ENCODE measurements around the gene IL20. TPM values are rescaled to one million over a fixed set of nuclear protein-coding genes. Genes with fewer than 3 reads are reported as not detected.

IL20 gene
- total RNA-seq, 1 experiment from 2014 or later: not detected

DNA sequence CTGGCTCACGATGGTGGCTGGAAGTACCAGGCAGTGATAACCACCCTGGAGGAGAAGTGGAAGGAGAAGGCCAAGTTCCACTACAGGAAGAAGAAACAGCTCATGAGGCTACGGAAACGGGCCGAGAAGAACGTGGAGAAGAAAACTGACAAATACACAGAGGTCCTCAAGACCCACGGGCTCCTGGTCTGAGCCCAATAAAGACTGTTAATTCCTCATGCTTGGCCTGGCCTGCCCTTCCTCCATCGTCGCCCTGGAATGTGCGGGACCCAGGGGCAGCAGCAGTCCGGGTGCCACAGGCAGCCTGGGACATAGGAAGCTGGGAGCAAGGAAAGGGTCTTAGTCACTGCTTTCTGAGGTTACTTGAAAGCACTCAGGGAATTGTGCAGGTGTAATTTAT lies 42.6 kb downstream of the IL20 start:
- in situ Hi-C loops (cut with HindIII; ENCODE audit: low pct_unique_long_range_greater_than_20kb, low sequenced_read_pairs): no loop called here
- Histone ChIP-seq H3K27me3 (ENCODE audit: control insufficient read depth, insufficient read depth, low read length) (peaks cover 20% of the 10 kb centered on the region), H3K36me3 (ENCODE audit: control insufficient read depth, insufficient read depth, low read length) (no peaks in the 10 kb centered on the region), H3K4me3 (ENCODE audit: low read depth in 2 of 2, low read length in 2 of 2) (no peak overlapping the region), H3K9me3 (ENCODE audit: control insufficient read depth, insufficient read depth, low read depth, low read length) (no peaks in the 10 kb centered on the region), H3K27ac (ENCODE audit: low read length) (no peak overlapping the region), H3K4me1 (ENCODE audit: control insufficient read depth, insufficient read depth, low read length) (no peaks in the 10 kb centered on the region)
- no TSS peak for BruUV-seq (replicated peaks)
- ChIA-PET CTCF (no interaction called here), POLR2A (no interaction called here)
- TF ChIP-seq, protein P1, sequence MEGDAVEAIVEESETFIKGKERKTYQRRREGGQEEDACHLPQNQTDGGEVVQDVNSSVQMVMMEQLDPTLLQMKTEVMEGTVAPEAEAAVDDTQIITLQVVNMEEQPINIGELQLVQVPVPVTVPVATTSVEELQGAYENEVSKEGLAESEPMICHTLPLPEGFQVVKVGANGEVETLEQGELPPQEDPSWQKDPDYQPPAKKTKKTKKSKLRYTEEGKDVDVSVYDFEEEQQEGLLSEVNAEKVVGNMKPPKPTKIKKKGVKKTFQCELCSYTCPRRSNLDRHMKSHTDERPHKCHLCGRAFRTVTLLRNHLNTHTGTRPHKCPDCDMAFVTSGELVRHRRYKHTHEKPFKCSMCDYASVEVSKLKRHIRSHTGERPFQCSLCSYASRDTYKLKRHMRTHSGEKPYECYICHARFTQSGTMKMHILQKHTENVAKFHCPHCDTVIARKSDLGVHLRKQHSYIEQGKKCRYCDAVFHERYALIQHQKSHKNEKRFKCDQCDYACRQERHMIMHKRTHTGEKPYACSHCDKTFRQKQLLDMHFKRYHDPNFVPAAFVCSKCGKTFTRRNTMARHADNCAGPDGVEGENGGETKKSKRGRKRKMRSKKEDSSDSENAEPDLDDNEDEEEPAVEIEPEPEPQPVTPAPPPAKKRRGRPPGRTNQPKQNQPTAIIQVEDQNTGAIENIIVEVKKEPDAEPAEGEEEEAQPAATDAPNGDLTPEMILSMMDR (IDR thresholded peaks at IDR 0.05): no peak
- TF ChIP-seq TCF7L2 (IDR thresholded peaks at IDR 0.05; ENCODE audit: low read depth, low read length) (no peak), SIN3A (IDR thresholded peaks at IDR 0.05; ENCODE audit: borderline replicate concordance, insufficient read depth, low read depth, low read length) (no peak), POLR2AphosphoS5 (IDR thresholded peaks at IDR 0.05; ENCODE audit: low read depth, low read length) (no peak), REST (IDR thresholded peaks at IDR 0.05; ENCODE audit: insufficient read depth in 1 of 2, low read depth in 2 of 2, low read length in 1 of 2) (no peak)
- ATAC-seq (no peak), DNase-seq (ENCODE audit: low read depth, low spot score) (no peak)
- intact Hi-C loops (cut with micrococcal nuclease; ENCODE audit: unreplicated experiment): no loop called here

DNA sequence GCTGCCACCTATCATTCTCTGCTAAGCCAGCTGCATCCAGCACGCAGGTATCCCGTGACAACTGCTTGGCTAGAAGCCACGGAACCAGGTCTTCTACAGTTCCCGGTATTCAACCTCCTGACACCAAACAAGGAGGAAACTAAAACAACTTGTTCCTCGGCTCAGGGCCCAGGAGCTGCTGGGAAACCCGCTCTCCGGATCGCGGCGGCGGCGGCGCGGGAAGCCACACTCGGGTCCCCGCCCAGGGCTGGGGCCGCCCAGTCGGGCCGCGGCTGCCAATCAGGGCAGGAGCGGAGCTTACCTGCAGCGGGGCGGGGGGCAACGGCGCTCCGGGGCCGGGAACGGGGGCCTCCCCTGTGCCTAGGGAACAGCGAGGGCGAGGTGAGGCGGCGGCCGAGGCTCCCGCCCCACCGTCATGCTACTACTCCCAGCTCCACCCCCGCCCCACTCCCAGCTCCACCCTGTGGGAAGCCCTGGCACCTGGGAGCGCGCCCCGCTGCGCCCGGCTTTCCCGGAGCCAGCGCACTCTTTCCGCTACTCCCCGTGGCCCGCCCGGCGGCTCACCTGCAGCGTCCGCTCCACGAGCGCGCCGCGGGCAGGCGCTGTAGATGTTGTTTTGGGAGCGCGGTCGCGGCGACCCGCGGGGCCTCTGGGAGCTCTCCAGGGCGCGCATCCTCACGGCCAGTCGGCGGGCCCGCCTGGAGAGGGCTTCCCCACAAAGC lies 43.9 kb downstream of the IL20 start:
- no TSS peak for BruUV-seq (replicated peaks)
- H3K27ac ChIP-seq (ENCODE audit: low read length): no peak overlapping the region
- TF ChIP-seq, protein P1 (IDR thresholded peaks at IDR 0.05): no peak
- no peak for TF ChIP-seq SIN3A (IDR thresholded peaks at IDR 0.05; ENCODE audit: borderline replicate concordance, insufficient read depth, low read depth, low read length)
- TF ChIP-seq POLR2AphosphoS5 (IDR thresholded peaks at IDR 0.05; ENCODE audit: low read depth, low read length): no peak
- no peak for TF ChIP-seq TCF7L2 (IDR thresholded peaks at IDR 0.05; ENCODE audit: low read depth, low read length)
- no peak for TF ChIP-seq REST (IDR thresholded peaks at IDR 0.05; ENCODE audit: insufficient read depth in 1 of 2, low read depth in 2 of 2, low read length in 1 of 2)
- DNase-seq (ENCODE audit: low read depth, low spot score): no peak
- in situ Hi-C loops (cut with HindIII; ENCODE audit: low pct_unique_long_range_greater_than_20kb, low sequenced_read_pairs): no loop called here
- H3K36me3 ChIP-seq (ENCODE audit: control insufficient read depth, insufficient read depth, low read length): no peaks in the 10 kb centered on the region
- intact Hi-C loops (cut with micrococcal nuclease; ENCODE audit: unreplicated experiment): no loop called here
- ChIA-PET POLR2A (interaction anchor here (0.6 kb wide), 1 partner anchor 279 kb away, joined by 6 read pairs; no protein-coding TSS in a partner anchor), CTCF (interaction anchor here (0.6 to 1.8 kb wide), 2 partner anchors 32 to 175 kb away, joined by 3 to 8 read pairs; no protein-coding TSS in a partner anchor)
- peak; percentile 70 for ATAC-seq
- H3K4me3 ChIP-seq (ENCODE audit: low read depth in 2 of 2, low read length in 2 of 2): peak overlapping the region; percentile 46 to 52
- H3K9me3 ChIP-seq (ENCODE audit: control insufficient read depth, insufficient read depth, low read depth, low read length): no peaks in the 10 kb centered on the region
- H3K27me3 ChIP-seq (ENCODE audit: control insufficient read depth, insufficient read depth, low read length): peaks cover 21% of the 10 kb centered on the region
- H3K4me1 ChIP-seq (ENCODE audit: control insufficient read depth, insufficient read depth, low read length): no peaks in the 10 kb centered on the region
